DOHH2 (cell line): ENCODE measurements around the gene SENP1.

Source experiments
- H3F3A ChIP-seq: fragments of 200-600 bp; sonication (generic), shearing (Covaris generic); 2 replicates; pipeline ENCODE4 v1.6.0; 2016; ENCODE audit warnings: antibody characterized with exemption, mild to moderate bottlenecking; ENCODE audit not compliant: control insufficient read depth, insufficient read depth
- H3K27ac ChIP-seq: fragments of 200-600 bp; sonication (generic); 2 replicates; pipeline ENCODE4 v1.5.1; 2014; ENCODE audit warnings: low read depth, mild to moderate bottlenecking, low read length, moderate library complexity
- H3K27me3 ChIP-seq: fragments of 200-600 bp; sonication (generic); 2 replicates; pipeline ENCODE4 v1.6.1; 2014; ENCODE audit warnings: mild to moderate bottlenecking, low read length, mixed read lengths; ENCODE audit not compliant: control insufficient read depth
- H3K36me3 ChIP-seq: fragments of 200-600 bp; sonication (generic); 2 replicates; pipeline ENCODE4 v1.6.1; 2014; ENCODE audit warnings: mild to moderate bottlenecking, low read length, moderate library complexity, mixed read lengths; ENCODE audit not compliant: control insufficient read depth
- H3K4me1 ChIP-seq: fragments of 200-600 bp; sonication (generic); 2 replicates; pipeline ENCODE4 v1.6.1; 2014; ENCODE audit warnings: mild to moderate bottlenecking, low read length, mixed read lengths; ENCODE audit not compliant: control insufficient read depth
- H3K4me2 ChIP-seq: fragments of 200-600 bp; sonication (generic); 2 replicates; pipeline ENCODE4 v1.6.0; 2014; ENCODE audit warnings: mild to moderate bottlenecking, low read length, moderate library complexity
- H3K4me3 ChIP-seq: fragments of 200-600 bp; sonication (generic); 2 replicates; pipeline ENCODE4 v1.5.1; 2014; ENCODE audit warnings: mild to moderate bottlenecking, low read length, mixed read lengths
- H3K79me2 ChIP-seq: fragments of 200-600 bp; sonication (generic); 2 replicates; pipeline ENCODE4 v1.6.1; 2014; ENCODE audit warnings: mild to moderate bottlenecking, low read length, mixed read lengths; ENCODE audit not compliant: control insufficient read depth
- H3K9me2 ChIP-seq: fragments of 200-600 bp; sonication (generic); replicated peaks from 2 replicates; pipeline ENCODE4 v1.6.1; 2014; ENCODE audit warnings: mild to moderate bottlenecking, low read length, mixed read lengths; ENCODE audit not compliant: control insufficient read depth
- H3K9me3 ChIP-seq: fragments of 200-600 bp; sonication (generic); 2 replicates; pipeline ENCODE4 v1.6.1; 2014; ENCODE audit warnings: antibody characterized with exemption, low read length, mixed read lengths; ENCODE audit not compliant: control insufficient read depth, insufficient read depth
- H4K20me1 ChIP-seq: fragments of 200-600 bp; sonication (generic); 2 replicates; pipeline ENCODE4 v1.6.0; 2014; ENCODE audit warnings: low read depth, mild to moderate bottlenecking, antibody characterized with exemption, low read length, moderate library complexity; ENCODE audit not compliant: control insufficient read depth, insufficient read depth
- EZH2phosphoT487 ChIP-seq: fragments of 200-600 bp; sonication (generic); IDR thresholded peaks from 2 replicates; pipeline ENCODE4 v1.6.1; 2017; ENCODE audit warnings: borderline replicate concordance, mild to moderate bottlenecking, antibody characterized with exemption, low read length, moderate library complexity, mixed read lengths
- TF ChIP-seq, protein P1 (sequence below): fragments of 200-600 bp; sonication (generic); IDR thresholded peaks from one replicate; pipeline ENCODE4 v1.5.1; 2014; ENCODE audit warnings: antibody characterized with exemption, mild to moderate bottlenecking, low read depth, low read length; ENCODE audit not compliant: poor library complexity, severe bottlenecking

Gene SENP1

GRCh38 chr12:48026060-48026827 is 79.6 kb downstream of the SENP1 start:
- H3K4me3 ChIP-seq, result no peak overlapping the region
- no peaks in the 10 kb centered on the region for H3F3A ChIP-seq
- no peaks in the 10 kb centered on the region for H3K9me2 ChIP-seq
- H3K4me1 ChIP-seq, result no peaks in the 10 kb centered on the region
- no peaks in the 10 kb centered on the region for H3K79me2 ChIP-seq
- no peaks in the 10 kb centered on the region for H3K9me3 ChIP-seq
- no peak overlapping the region for H3K27ac ChIP-seq
- no peak overlapping the region for H3K4me2 ChIP-seq
- H3K27me3 ChIP-seq, result 0 out of 2 replicates have a peak, but pooled peaks cover 9% of the 10 kb centered on the region
- no peaks in the 10 kb centered on the region for H3K36me3 ChIP-seq
- H4K20me1 ChIP-seq, result no peaks in the 10 kb centered on the region
- TF ChIP-seq, protein P1, sequence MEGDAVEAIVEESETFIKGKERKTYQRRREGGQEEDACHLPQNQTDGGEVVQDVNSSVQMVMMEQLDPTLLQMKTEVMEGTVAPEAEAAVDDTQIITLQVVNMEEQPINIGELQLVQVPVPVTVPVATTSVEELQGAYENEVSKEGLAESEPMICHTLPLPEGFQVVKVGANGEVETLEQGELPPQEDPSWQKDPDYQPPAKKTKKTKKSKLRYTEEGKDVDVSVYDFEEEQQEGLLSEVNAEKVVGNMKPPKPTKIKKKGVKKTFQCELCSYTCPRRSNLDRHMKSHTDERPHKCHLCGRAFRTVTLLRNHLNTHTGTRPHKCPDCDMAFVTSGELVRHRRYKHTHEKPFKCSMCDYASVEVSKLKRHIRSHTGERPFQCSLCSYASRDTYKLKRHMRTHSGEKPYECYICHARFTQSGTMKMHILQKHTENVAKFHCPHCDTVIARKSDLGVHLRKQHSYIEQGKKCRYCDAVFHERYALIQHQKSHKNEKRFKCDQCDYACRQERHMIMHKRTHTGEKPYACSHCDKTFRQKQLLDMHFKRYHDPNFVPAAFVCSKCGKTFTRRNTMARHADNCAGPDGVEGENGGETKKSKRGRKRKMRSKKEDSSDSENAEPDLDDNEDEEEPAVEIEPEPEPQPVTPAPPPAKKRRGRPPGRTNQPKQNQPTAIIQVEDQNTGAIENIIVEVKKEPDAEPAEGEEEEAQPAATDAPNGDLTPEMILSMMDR, result no peak
- TF ChIP-seq EZH2phosphoT487, result no peak

GRCh38 chr12:48025281-48025680 is 80.6 kb downstream of the SENP1 start:
- 0 out of 2 replicates have a peak, but pooled peaks cover 9% of the 10 kb centered on the region for H3K27me3 ChIP-seq

GRCh38 chr12:48024735-48025134 is 81.1 kb downstream of the SENP1 start:
- H3K9me3 ChIP-seq, result no peaks in the 10 kb centered on the region
- 0 out of 2 replicates have a peak, but pooled peaks cover 9% of the 10 kb centered on the region for H3K27me3 ChIP-seq
- H4K20me1 ChIP-seq, result no peaks in the 10 kb centered on the region
- H3K27ac ChIP-seq, result no peak overlapping the region
- no peaks in the 10 kb centered on the region for H3F3A ChIP-seq
- H3K4me2 ChIP-seq, result no peak overlapping the region
- no peaks in the 10 kb centered on the region for H3K79me2 ChIP-seq
- H3K4me3 ChIP-seq, result no peak overlapping the region
- H3K36me3 ChIP-seq, result no peaks in the 10 kb centered on the region
- H3K4me1 ChIP-seq, result no peaks in the 10 kb centered on the region
- no peaks in the 10 kb centered on the region for H3K9me2 ChIP-seq
- TF ChIP-seq EZH2phosphoT487, result no peak
- TF ChIP-seq, protein P1, result no peak

More at GRCh38 chr12:48025281-48025680, 80.6 kb downstream of the SENP1 start:
- H3K4me3 ChIP-seq, result no peak overlapping the region
- H3K9me3 ChIP-seq, result no peaks in the 10 kb centered on the region
- no peaks in the 10 kb centered on the region for H3K36me3 ChIP-seq
- TF ChIP-seq EZH2phosphoT487, result no peak
- TF ChIP-seq, protein P1, result no peak
- no peak overlapping the region for H3K27ac ChIP-seq
- H3F3A ChIP-seq, result no peaks in the 10 kb centered on the region
- no peaks in the 10 kb centered on the region for H3K4me1 ChIP-seq
- H3K79me2 ChIP-seq, result no peaks in the 10 kb centered on the region
- H3K4me2 ChIP-seq, result no peak overlapping the region
- H4K20me1 ChIP-seq, result no peaks in the 10 kb centered on the region
- no peaks in the 10 kb centered on the region for H3K9me2 ChIP-seq
